Upper lobe of left lung (tissue), 4 donors: Measurements from ENCODE around the gene RRH.
"Not testable (repeated sequence)": the region's sequence is repeated elsewhere in the genome, so short reads cannot be mapped to it uniquely, and the experiment has no call there.

Experiments
- EP300 ChIP-seq, 4 donors: sonication (generic); formaldehyde crosslinking; IDR thresholded peaks; one replicate each; pipeline ENCODE4 v1.5.1; 2017; ENCODE audit warnings: antibody characterized with exemption in 4 of 4, control low read depth in 2 of 4
- POLR2A ChIP-seq, 4 donors: fragments of 450-650 bp; IDR thresholded peaks; one replicate each; pipeline ENCODE4 v1.5.1; 2016 to 2017; ENCODE audit warnings: antibody characterized with exemption in 4 of 4, mild to moderate bottlenecking in 2 of 4
- POLR2AphosphoS5 ChIP-seq, 2 donors: sonication (generic); formaldehyde crosslinking; IDR thresholded peaks; one replicate each; pipeline ENCODE4 v1.5.1; 2017; ENCODE audit warnings: antibody characterized with exemption in 2 of 2
- TF ChIP-seq, protein P1 (sequence below), 6 experiments: fragments of 450-650 bp in 4 of 6; fragments of 200-600 bp in 2 of 6; sonication (generic) in 2 of 6; IDR thresholded peaks; one replicate each; pipeline ENCODE4 v1.5.1; 2016 to 2019; ENCODE audit warnings: antibody characterized with exemption in 6 of 6

DNA sequence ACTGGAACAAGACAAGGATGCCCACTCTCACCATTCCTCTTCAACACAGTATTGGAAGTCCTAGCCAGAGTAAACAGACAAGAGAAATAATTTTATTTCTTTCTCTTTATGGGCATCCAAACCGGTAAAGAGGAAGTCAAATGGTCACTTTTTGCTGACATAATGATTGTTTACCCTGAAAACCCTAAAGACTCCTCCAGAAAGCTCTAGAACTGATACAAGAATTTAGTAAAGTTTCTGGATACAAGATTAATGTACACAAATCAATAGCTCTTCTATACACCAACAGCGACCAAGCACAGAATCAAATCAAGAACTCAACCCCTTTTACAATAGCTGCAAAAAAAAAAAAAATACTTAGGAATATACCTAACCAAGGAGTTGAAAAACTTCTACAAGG, 45.7 kb upstream of the RRH start:
- TF ChIP-seq, protein P1, sequence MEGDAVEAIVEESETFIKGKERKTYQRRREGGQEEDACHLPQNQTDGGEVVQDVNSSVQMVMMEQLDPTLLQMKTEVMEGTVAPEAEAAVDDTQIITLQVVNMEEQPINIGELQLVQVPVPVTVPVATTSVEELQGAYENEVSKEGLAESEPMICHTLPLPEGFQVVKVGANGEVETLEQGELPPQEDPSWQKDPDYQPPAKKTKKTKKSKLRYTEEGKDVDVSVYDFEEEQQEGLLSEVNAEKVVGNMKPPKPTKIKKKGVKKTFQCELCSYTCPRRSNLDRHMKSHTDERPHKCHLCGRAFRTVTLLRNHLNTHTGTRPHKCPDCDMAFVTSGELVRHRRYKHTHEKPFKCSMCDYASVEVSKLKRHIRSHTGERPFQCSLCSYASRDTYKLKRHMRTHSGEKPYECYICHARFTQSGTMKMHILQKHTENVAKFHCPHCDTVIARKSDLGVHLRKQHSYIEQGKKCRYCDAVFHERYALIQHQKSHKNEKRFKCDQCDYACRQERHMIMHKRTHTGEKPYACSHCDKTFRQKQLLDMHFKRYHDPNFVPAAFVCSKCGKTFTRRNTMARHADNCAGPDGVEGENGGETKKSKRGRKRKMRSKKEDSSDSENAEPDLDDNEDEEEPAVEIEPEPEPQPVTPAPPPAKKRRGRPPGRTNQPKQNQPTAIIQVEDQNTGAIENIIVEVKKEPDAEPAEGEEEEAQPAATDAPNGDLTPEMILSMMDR (IDR thresholded peaks at IDR 0.05) = not testable (repeated sequence)
- not testable (repeated sequence) for TF ChIP-seq POLR2A, POLR2AphosphoS5, EP300 (IDR thresholded peaks at IDR 0.05)
